Natural killer cell treated with Interleukin-12 subunit alpha and Interleukin-12 subunit beta and Interleukin-15 and Interleukin-18, amount 100 ng/mL, for 72 hours (primary cell): ENCODE results near the gene ZSCAN31. TPM values are rescaled to one million over a fixed set of nuclear protein-coding genes. Genes with fewer than 3 reads are reported as not detected.

Experiments used
- ATAC-seq, 2 donors: fragments of 150-1000 bp; cut with Tn5 transposase in 1 of 2; sonication (Bioruptor Pico), chemical (Tn5 transposase) in 1 of 2; 2 replicates each; pipeline ENCODE4 v1.10.0; 2021
- DNase-seq: peaks from one replicate; pipeline ENCODE4 v3.0.0; 2022; ENCODE audit warnings: low spot score
- H3K27ac Mint-ChIP-seq, 2 donors: 1 replicate in 1 of 2; 2 replicates in 1 of 2; pipeline ENCODE4 v1.8.0; 2022; ENCODE audit warnings: mixed read lengths in 2 of 2, mild to moderate bottlenecking in 1 of 2, moderate library complexity in 1 of 2
- H3K27me3 Mint-ChIP-seq, 2 donors: 1 replicate in 1 of 2; 2 replicates in 1 of 2; pipeline ENCODE4 v1.8.0; 2022; ENCODE audit warnings: mixed read lengths in 2 of 2
- H3K36me3 Mint-ChIP-seq: one replicate; pipeline ENCODE4 v1.8.0; 2022; ENCODE audit warnings: mixed read lengths
- H3K4me1 Mint-ChIP-seq, 2 donors: 1 replicate in 1 of 2; 2 replicates in 1 of 2; pipeline ENCODE4 v1.8.0; 2022; ENCODE audit warnings: low read depth in 2 of 2, mixed read lengths in 2 of 2, mild to moderate bottlenecking in 1 of 2
- H3K4me3 Mint-ChIP-seq: one replicate; pipeline ENCODE4 v1.8.0; 2022; ENCODE audit warnings: mixed read lengths
- H3K9me3 Mint-ChIP-seq: 2 replicates; pipeline ENCODE4 v1.8.0; 2022; ENCODE audit warnings: mixed read lengths
- total RNA-seq, 2 donors: library from RNA; stranded (reverse); gene quantifications; one replicate each; pipeline ENCODE4 v1.2.3, GENCODE V29; 2022

ZSCAN31 gene
- total RNA-seq, 2 donors from 2014 or later = 0.40 to 2.0 TPM

- Mint-ChIP-seq H3K4me3 (no peak overlapping the region), H3K9me3 (no peaks in the 10 kb centered on the region), H3K4me1 (peaks cover 18 to 28% of the 10 kb centered on the region in 2 donors), H3K27me3 (peaks cover 8 to 15% of the 10 kb centered on the region in 2 donors), H3K36me3 (no peaks in the 10 kb centered on the region), H3K27ac (no peak overlapping the region)
- DNase-seq = no peak
- no peak for ATAC-seq
These were observed 11.2 kb upstream of the ZSCAN31 start for GRCh38 chr6:28347119-28347518.

GRCh38 chr6:28345201-28345600, 9.3 kb upstream of the ZSCAN31 start:
- ATAC-seq (no peak), DNase-seq (no peak)
- Mint-ChIP-seq H3K4me3 (no peak overlapping the region), H3K27ac (no peak overlapping the region), H3K4me1 (peaks cover 9% of the 10 kb centered on the region in 2 donors), H3K36me3 (peaks cover 8% of the 10 kb centered on the region), H3K27me3 (peaks cover 13 to 15% of the 10 kb centered on the region in 2 donors), H3K9me3 (peaks cover 3% of the 10 kb centered on the region)

GRCh38 chr6:28343898-28344677, 8.1 kb upstream of the ZSCAN31 start:
- DNase-seq (no peak), ATAC-seq (no peak)
- Mint-ChIP-seq H3K9me3 (peaks cover 6% of the 10 kb centered on the region), H3K4me3 (no peak overlapping the region), H3K27me3 (peaks cover 13 to 15% of the 10 kb centered on the region in 2 donors), H3K36me3 (peaks cover 13% of the 10 kb centered on the region), H3K27ac (no peak overlapping the region), H3K4me1 (no peaks in the 10 kb centered on the region)

GRCh38 chr6:28340310-28341095, 4.6 kb upstream of the ZSCAN31 start:
- Mint-ChIP-seq H3K36me3 (peaks cover 13% of the 10 kb centered on the region), H3K27ac (no peak overlapping the region), H3K9me3 (peaks cover 6% of the 10 kb centered on the region), H3K27me3 (peaks cover 0 to 6% of the 10 kb centered on the region in 2 donors), H3K4me1 (no peaks in the 10 kb centered on the region), H3K4me3 (no peak overlapping the region)
- DNase-seq = no peak
- ATAC-seq = no peak

- H3K4me3 Mint-ChIP-seq = no peak overlapping the region
- H3K4me1 Mint-ChIP-seq = peaks cover 5 to 12% of the 10 kb centered on the region in 2 donors
- H3K27me3 Mint-ChIP-seq = peaks cover 0 to 6% of the 10 kb centered on the region in 2 donors
- DNase-seq = no peak
- peaks cover 13% of the 10 kb centered on the region for H3K36me3 Mint-ChIP-seq
- no peak for ATAC-seq
- H3K27ac Mint-ChIP-seq = no peak overlapping the region
- peaks cover 6% of the 10 kb centered on the region for H3K9me3 Mint-ChIP-seq
These were observed 1.2 kb upstream of the ZSCAN31 start for GRCh38 chr6:28337121-28337520.

- H3K4me1 Mint-ChIP-seq = peaks cover 5 to 12% of the 10 kb centered on the region in 2 donors
- no peak for DNase-seq
- H3K9me3 Mint-ChIP-seq = peaks cover 6% of the 10 kb centered on the region
- peak; percentile 49 to 53 for ATAC-seq
- H3K27ac Mint-ChIP-seq = no peak overlapping the region
- peaks cover 13% of the 10 kb centered on the region for H3K36me3 Mint-ChIP-seq
- H3K4me3 Mint-ChIP-seq = no peak overlapping the region
- H3K27me3 Mint-ChIP-seq = peaks cover 0 to 3% of the 10 kb centered on the region in 2 donors
These were observed 554 bp upstream of the ZSCAN31 start for GRCh38 chr6:28336284-28337120.

- peaks cover 3% of the 10 kb centered on the region for H3K36me3 Mint-ChIP-seq
- H3K4me3 Mint-ChIP-seq = no peak overlapping the region
- peaks cover 2% of the 10 kb centered on the region for H3K9me3 Mint-ChIP-seq
- no peak for DNase-seq
- no peak for ATAC-seq
- H3K27ac Mint-ChIP-seq = peak overlapping the region in 1 of 2 donors; percentile 0
- H3K27me3 Mint-ChIP-seq = no peaks in the 10 kb centered on the region
- H3K4me1 Mint-ChIP-seq = peaks cover 5 to 12% of the 10 kb centered on the region in 2 donors
These were observed 846 bp downstream of the ZSCAN31 start for GRCh38 chr6:28335040-28335563.

- peaks cover 5 to 12% of the 10 kb centered on the region in 2 donors for H3K4me1 Mint-ChIP-seq
- H3K27ac Mint-ChIP-seq = peak overlapping the region in 1 of 2 donors; percentile 0
- DNase-seq (no peak), ATAC-seq (no peak)
- no peaks in the 10 kb centered on the region for H3K9me3 Mint-ChIP-seq
- H3K27me3 Mint-ChIP-seq = no peaks in the 10 kb centered on the region
- H3K36me3 Mint-ChIP-seq = no peaks in the 10 kb centered on the region
- no peak overlapping the region for H3K4me3 Mint-ChIP-seq
These were observed 1.5 kb downstream of the ZSCAN31 start for GRCh38 chr6:28334286-28335039.

GRCh38 chr6:28333599-28334018, 2.3 kb downstream of the ZSCAN31 start:
- Mint-ChIP-seq H3K36me3 (peaks cover 7% of the 10 kb centered on the region), H3K27me3 (no peaks in the 10 kb centered on the region), H3K27ac (peak overlapping the region in 1 of 2 donors; percentile 0), H3K4me1 (peaks cover 5 to 12% of the 10 kb centered on the region in 2 donors), H3K9me3 (peaks cover 4% of the 10 kb centered on the region), H3K4me3 (no peak overlapping the region)
- ATAC-seq (no peak), DNase-seq (no peak)

GRCh38 chr6:28333047-28333446, 2.9 kb downstream of the ZSCAN31 start:
- peaks cover 5 to 12% of the 10 kb centered on the region in 2 donors for H3K4me1 Mint-ChIP-seq
- no peak overlapping the region for H3K4me3 Mint-ChIP-seq
- peaks cover 4% of the 10 kb centered on the region for H3K9me3 Mint-ChIP-seq
- ATAC-seq (no peak), DNase-seq (no peak)
- H3K27me3 Mint-ChIP-seq = no peaks in the 10 kb centered on the region
- no peak overlapping the region for H3K27ac Mint-ChIP-seq
- peaks cover 9% of the 10 kb centered on the region for H3K36me3 Mint-ChIP-seq

GRCh38 chr6:28330041-28330440, 5.9 kb downstream of the ZSCAN31 start:
- Mint-ChIP-seq H3K27me3 (no peaks in the 10 kb centered on the region), H3K36me3 (peaks cover 28% of the 10 kb centered on the region), H3K27ac (no peak overlapping the region), H3K9me3 (peaks cover 16% of the 10 kb centered on the region), H3K4me3 (no peak overlapping the region), H3K4me1 (peaks cover 5 to 11% of the 10 kb centered on the region in 2 donors)
- no peak for ATAC-seq
- no peak for DNase-seq

- Mint-ChIP-seq H3K36me3 (peaks cover 28% of the 10 kb centered on the region), H3K4me3 (no peak overlapping the region), H3K27me3 (peaks cover 11 to 19% of the 10 kb centered on the region in 2 donors), H3K27ac (no peak overlapping the region), H3K9me3 (peaks cover 16% of the 10 kb centered on the region), H3K4me1 (no peaks in the 10 kb centered on the region)
- ATAC-seq (no peak), DNase-seq (no peak)
These were observed 9.5 kb downstream of the ZSCAN31 start for GRCh38 chr6:28326371-28326948.
